ENCODE results near the gene PFKL.

GRCh38 chr21:44349847-44350772, 50.3 kb downstream of the PFKL start:
- TF ChIP-seq POLR2A (IDR thresholded peaks at IDR 0.05; ENCODE audit: low read depth, low read length) (no peak), POLR2AphosphoS5 (IDR thresholded peaks at IDR 0.05; ENCODE audit: low read depth, low read length) (no peak), TAF1 (IDR thresholded peaks at IDR 0.05; ENCODE audit: low read depth, low read length) (no peak)

Data from GM12891 (cell line).